NCI-H460 (cell line): ENCODE measurements around the gene DCLK3. TPM values are rescaled to one million over a fixed set of nuclear protein-coding genes. Genes with fewer than 3 reads are reported as not detected.

Experiments used
- DNase-seq: peaks from one replicate; pipeline ENCODE4 v3.0.0-alpha.2; 2016; ENCODE audit warnings: low read depth; ENCODE audit errors: extremely low read depth
- polyA plus RNA-seq: library from polyadenylated mRNA; depleted of rRNA; stranded (reverse); fragments of >200 nt; gene quantifications from 2 replicates; pipeline ENCODE4 v1.2.3, GENCODE V29; 2014; cell fraction: nucleus; rRNA removed
- total RNA-seq: library from RNA; depleted of rRNA; stranded (reverse); fragments of >200 nt; shearing (Covaris generic); gene quantifications from 2 replicates; pipeline ENCODE4 v1.2.3, GENCODE V29; 2014; rRNA removed

DCLK3 gene
- total RNA-seq: not detected in 2 replicates
- polyA plus RNA-seq: not detected in 2 replicates

GRCh38 chr3:36763850-36764703, at the start of gene DCLK3:
Gene DCLK3 (minus strand): TSS chr3:36764553. CDS start chr3:36764263, 290 bp downstream.
- DNase-seq: no peak

- DNase-seq: no peak
Measured at GRCh38 chr3:36813305-36813704, 49.0 kb upstream of the DCLK3 start.

- no peak for DNase-seq
Measured at GRCh38 chr3:36812240-36812639, 47.9 kb upstream of the DCLK3 start.

GRCh38 chr3:36811768-36812167, 47.4 kb upstream of the DCLK3 start:
- no peak for DNase-seq

- DNase-seq: no peak
Measured at GRCh38 chr3:36804295-36805055, 40.1 kb upstream of the DCLK3 start.

GRCh38 chr3:36803091-36803791, 38.9 kb upstream of the DCLK3 start:
- DNase-seq: no peak

- DNase-seq: no peak
Measured at GRCh38 chr3:36800533-36801116, 36.3 kb upstream of the DCLK3 start.

GRCh38 chr3:36796881-36797280, 32.5 kb upstream of the DCLK3 start:
- DNase-seq: no peak

- no peak for DNase-seq
Measured at GRCh38 chr3:36796161-36796560, 31.8 kb upstream of the DCLK3 start.

- no peak for DNase-seq
Measured at GRCh38 chr3:36795622-36796021, 31.3 kb upstream of the DCLK3 start.

- peak; percentile 5 for DNase-seq
Measured at GRCh38 chr3:36792342-36792741, 28.0 kb upstream of the DCLK3 start.

GRCh38 chr3:36790765-36791164, 26.4 kb upstream of the DCLK3 start:
- DNase-seq: no peak

GRCh38 chr3:36786921-36787890, 22.9 kb upstream of the DCLK3 start:
- DNase-seq: no peak

- no peak for DNase-seq
Measured at GRCh38 chr3:36784138-36784635, 19.8 kb upstream of the DCLK3 start.

GRCh38 chr3:36777424-36778218, 13.3 kb upstream of the DCLK3 start:
- no peak for DNase-seq

GRCh38 chr3:36776436-36776835, 12.1 kb upstream of the DCLK3 start:
- no peak for DNase-seq

GRCh38 chr3:36774052-36774451, 9.7 kb upstream of the DCLK3 start:
- no peak for DNase-seq

- no peak for DNase-seq
Measured at GRCh38 chr3:36771931-36772330, 7.6 kb upstream of the DCLK3 start.

GRCh38 chr3:36769926-36770325, 5.6 kb upstream of the DCLK3 start:
- no peak for DNase-seq
